GM18870 (cell line): Measurements from ENCODE around the gene NDUFB7.
"Not testable (repeated sequence)": the region's sequence is repeated elsewhere in the genome, so short reads cannot be mapped to it uniquely, and the experiment has no call there.

Experiments
- ATAC-seq: cut with Tn5 transposase; IDR thresholded peaks from one replicate; pipeline ENCODE4 v1.9.1; 2021; ENCODE audit warnings: moderate library complexity; ENCODE audit not compliant: unreplicated experiment

NDUFB7 gene

GRCh38 chr19:14571695-14572490 lies at the start of gene NDUFB7:
TSS of gene NDUFB7 (minus strand) at chr19:14572066. CDS start at chr19:14572000, 66 bp downstream.
- ATAC-seq: peak; percentile 72

DNA sequence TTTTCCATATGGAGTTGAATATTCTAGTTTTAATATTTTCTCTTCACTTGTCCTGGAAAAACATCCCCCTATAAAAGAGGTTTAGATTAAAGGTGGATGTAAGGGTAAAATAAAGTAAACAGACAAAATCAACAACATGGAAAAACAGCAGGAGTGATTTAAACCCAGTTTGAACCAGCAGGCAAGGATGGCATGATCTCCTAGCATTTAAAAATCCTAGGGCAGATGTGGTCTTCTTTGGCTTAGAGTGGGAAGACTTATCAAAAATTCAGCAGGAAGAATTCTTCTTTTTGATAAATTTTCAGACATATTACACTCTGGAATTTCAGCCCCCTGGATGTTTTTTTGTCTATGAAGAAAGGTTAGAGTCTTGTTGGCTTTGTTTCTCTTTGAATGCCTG lies 47.5 kb upstream of the NDUFB7 start:
- ATAC-seq: no peak

- ATAC-seq: no peak
Observed at GRCh38 chr19:14616407-14616806, 44.5 kb upstream of the NDUFB7 start.

GRCh38 chr19:14615623-14616022 lies 43.8 kb upstream of the NDUFB7 start:
- ATAC-seq: no peak

GRCh38 chr19:14614099-14614412 lies 42.2 kb upstream of the NDUFB7 start:
- ATAC-seq: no peak

DNA sequence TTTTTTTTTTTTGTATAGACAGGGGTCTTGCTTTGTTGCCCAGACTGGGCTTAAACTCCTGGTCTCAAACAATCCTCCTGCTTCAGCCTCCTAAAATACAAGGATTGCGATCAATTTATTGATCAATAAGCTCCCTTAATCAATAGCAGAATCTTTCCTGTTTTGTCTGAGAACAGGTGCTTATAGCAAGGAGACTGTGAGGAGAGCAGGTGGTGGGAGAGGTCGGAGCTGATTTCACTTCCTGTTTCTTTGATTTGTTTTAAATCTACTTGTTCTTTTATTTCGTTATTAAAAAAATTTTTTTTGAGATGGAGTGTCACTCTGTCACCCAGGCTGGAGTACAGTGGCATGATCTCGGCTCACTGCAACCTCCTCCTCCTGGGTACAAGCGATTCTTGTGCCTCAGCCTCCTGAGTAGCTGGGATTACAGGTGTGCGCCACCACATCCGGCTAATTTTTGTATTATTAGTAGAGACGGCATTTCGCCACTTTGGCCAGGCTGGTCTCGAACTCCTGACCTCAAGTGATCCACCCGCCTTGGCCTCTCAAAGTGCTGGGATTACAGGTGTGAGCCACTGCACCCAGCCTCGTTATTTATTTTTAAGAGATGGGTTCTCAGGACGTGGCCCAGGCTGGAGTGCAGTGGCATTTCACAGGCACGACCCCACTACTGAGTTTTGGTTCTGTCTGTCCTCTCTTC lies 41.7 kb upstream of the NDUFB7 start:
- ATAC-seq: not testable (repeated sequence)

DNA sequence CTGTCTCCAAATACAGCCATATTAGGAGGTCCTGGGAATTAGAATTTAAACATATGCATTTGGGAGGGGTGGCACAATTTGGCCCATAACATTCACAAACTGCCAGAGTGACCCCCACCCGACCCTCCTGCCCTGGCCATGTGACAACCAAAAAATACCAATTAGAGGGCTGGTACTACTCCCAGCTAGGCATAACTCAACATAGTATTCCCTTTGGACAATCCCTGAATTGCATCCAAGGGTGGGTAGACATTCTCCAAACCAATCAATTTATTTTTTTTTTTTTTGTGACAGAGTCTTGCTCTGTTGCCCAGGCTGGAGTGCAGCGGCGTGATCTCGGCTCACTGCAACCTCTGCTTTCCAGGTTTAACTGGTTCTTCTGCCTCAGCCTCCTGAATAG lies 40.8 kb upstream of the NDUFB7 start:
- ATAC-seq: no peak

DNA sequence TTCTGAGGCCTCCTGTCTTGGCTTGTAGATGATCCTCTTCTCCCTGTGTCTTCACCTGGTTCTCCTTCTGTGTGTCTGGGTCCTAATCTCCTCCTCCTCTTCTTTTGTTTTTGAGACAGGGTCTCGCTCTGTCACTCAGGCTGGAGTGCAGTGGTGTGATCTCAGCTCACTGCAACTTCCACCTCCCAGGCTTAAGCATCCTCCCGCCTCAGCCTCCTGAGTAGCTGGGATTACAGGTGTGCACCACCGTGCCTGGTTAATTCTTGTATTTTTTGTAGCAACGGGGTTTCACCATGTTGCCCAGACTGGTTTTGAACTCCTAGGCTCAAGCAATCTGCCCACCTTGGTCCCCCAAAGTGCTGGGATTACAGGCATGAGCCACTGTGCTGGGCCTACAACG lies 40.4 kb upstream of the NDUFB7 start:
- not testable (repeated sequence) for ATAC-seq

GRCh38 chr19:14611051-14611450 lies 39.2 kb upstream of the NDUFB7 start:
- no peak for ATAC-seq

GRCh38 chr19:14606627-14607026 lies 34.8 kb upstream of the NDUFB7 start:
- ATAC-seq: no peak

- ATAC-seq: peak; percentile 66
Observed at GRCh38 chr19:14603990-14604387, 32.1 kb upstream of the NDUFB7 start.

GRCh38 chr19:14599548-14600147 lies 27.8 kb upstream of the NDUFB7 start:
- ATAC-seq: no peak

GRCh38 chr19:14595558-14595957 lies 23.7 kb upstream of the NDUFB7 start:
- no peak for ATAC-seq

DNA sequence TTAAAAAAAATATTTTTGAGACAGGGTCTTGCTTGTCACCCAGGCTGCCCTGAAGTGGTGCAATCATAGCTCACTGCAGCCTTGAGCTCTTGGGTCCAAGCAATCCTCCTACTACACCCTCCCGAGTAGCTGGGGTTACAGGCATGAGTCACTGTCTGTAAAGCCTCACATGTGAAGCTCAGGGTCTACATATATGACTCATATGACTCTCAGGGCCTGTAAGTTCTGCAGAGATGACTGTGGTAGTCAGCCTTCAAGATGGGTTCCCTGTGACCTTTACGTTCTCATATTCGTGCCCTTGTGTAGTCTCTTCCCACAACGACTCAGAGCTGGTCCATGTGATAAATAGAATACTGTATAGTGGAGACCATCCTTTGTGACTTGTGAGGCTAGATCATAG lies 17.6 kb upstream of the NDUFB7 start:
- ATAC-seq: not testable (repeated sequence)

GRCh38 chr19:14585187-14585586 lies 13.3 kb upstream of the NDUFB7 start:
- ATAC-seq: not testable (repeated sequence)

DNA sequence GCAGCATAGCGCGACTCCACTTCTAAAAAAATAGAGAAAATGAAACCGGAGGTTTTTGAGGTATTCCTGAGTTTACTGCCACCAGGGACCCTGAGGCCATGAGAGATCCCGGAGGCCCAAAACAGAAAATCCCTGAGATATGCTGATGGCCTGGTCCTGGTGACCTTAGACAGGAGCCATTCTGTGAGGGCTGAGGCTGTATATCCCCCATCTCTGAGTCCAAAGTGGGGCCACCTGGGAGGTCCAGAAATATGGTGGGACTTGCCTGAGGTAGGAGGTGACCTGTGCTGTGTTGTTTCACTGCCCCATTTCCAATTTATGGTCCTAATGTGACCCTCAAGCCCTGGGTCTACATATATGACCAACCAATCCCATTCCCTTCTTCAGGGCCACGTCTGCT lies 12.5 kb upstream of the NDUFB7 start:
- ATAC-seq: not testable (repeated sequence)

GRCh38 chr19:14582894-14583340 lies 11.1 kb upstream of the NDUFB7 start, which contains the start of gene CLEC17A:
TSS of gene CLEC17A (plus strand) at chr19:14583084. CDS start at chr19:14583161, 77 bp downstream.
- ATAC-seq: no peak

- no peak for ATAC-seq
Observed at GRCh38 chr19:14580623-14581237, 8.9 kb upstream of the NDUFB7 start.

DNA sequence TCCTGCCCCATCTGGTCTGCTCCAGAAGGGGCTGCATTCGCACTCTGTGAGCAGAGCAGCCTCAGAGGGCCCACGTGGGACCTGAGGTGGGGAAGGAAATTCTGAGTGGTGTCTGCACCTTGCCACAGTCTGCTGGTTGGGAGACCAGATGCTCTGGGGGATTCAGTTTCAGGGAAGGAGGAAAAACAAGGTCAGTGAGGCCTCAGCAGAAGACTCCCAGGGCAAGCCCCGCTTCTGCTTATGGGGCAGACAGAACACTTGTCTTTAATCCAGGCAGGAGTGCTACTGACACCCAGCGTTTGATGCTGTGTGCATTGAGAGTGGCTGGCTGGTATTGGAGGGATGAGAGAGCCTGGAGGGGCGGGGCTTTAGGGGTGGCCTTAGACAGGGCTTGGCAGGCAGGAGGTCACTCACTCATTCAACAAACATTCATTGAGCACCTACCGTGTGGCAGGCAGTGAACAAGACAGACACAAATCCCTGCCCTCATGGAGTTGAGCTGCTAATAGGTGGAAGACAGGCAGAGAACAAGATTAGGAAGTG lies 6.1 kb upstream of the NDUFB7 start:
- no peak for ATAC-seq

DNA sequence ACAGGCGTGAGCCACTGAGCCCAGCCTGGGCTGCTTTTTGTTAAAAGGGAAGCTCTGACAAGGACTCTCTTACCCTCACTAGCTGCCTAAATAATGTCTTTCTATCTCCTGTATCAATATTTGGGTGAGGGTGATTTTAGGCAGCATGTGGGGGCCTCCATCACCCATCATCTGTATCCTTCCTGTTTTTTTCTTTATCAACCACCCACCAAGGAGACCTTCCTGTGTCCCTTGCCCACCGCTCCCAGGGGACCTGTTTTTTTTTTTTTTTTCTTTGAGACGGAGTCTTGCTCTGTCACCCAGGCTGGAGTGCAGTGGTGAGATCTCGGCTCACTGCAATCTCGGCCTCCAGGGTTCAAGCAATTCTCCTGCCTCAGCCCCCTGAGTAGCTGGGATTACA lies 5.4 kb upstream of the NDUFB7 start:
- no peak for ATAC-seq

- no peak for ATAC-seq
Observed at GRCh38 chr19:14576363-14576762, 4.5 kb upstream of the NDUFB7 start.
